ENCODE data around the gene TOX4. TPM values are rescaled to one million over a fixed set of nuclear protein-coding genes. Genes with fewer than 3 reads are reported as not detected.

The TOX4 gene
- 37.7 TPM for polyA plus RNA-seq (2013, experiment 1 of 2)
- polyA plus RNA-seq (2013, experiment 2 of 2), result 38.0 TPM

DNA sequence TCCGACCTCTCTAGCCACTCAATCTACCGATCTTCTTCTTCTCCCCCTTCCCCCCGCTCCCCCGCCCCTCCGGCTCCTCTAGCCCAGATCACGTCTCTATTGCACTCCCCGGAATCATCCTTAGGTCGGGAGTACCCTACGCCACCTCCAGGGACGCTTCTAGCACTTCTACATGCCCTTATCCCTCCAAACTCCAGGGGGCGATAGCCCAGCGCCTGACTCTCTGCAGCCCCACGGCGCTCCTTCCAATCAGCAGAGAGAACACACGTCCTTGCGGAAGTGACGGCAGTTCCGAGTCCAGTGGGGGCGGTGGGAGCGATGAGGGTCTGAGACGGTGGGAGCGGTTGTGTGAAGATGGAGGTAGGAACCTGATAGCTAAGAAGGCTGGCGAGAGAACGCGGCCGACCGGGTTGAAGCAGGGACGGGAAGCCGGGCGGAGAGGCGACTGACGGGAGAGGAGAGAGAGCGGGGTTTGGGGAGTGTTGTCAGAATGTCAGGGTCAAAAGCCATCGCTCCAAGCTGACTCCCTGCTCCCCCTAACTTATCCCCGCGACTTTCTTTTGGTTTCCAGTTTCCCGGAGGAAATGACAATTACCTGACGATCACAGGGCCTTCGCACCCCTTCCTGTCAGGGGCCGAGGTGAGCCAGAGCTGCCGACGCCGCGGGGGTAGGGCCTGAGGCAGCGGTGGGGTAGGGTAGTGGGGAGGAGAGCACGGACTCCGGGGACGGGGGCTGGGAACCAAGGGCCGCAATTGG is at the start of gene TOX4, which contains the start of gene RAB2B:
TOX4 (plus strand) TSS at position 271 of the 757 bp plus-strand sequence; CDS start at position 355, 84 bp downstream.
RAB2B (minus strand) TSS at position 35 of the 757 bp plus-strand sequence. CDS start 87 bp downstream, outside the sequence.
- H2AFZ ChIP-seq (ENCODE audit: low read length), result peak within 1 kb of the TSS; percentile 91
- no peak within 1 kb of the TSS for H3K27ac ChIP-seq (replicated peaks; ENCODE audit: low read length)
- H2BK120ac ChIP-seq (ENCODE audit: low read depth, low read length), result no peak within 1 kb of the TSS
- peak within 1 kb of the TSS; percentile 92 for H3K4me2 ChIP-seq (ENCODE audit: insufficient read depth, low read length, poor library complexity, severe bottlenecking)
- H2BK12ac ChIP-seq (ENCODE audit: low read length), result peak within 1 kb of the TSS; percentile 41
- peak within 1 kb of the TSS; percentile 87 for H3K14ac ChIP-seq (ENCODE audit: low read length)
- H3K9me3 ChIP-seq (replicated peaks in 1 of 2; ENCODE audit: control insufficient read depth in 2 of 2, insufficient read depth in 1 of 2, low read depth in 1 of 2, low read length in 2 of 2), result no peaks in the 10 kb centered on the region
- H3K4ac ChIP-seq (ENCODE audit: low read length), result no peak within 1 kb of the TSS
- peak within 1 kb of the TSS; percentile 37 for H3K23ac ChIP-seq (ENCODE audit: low read depth, low read length, poor library complexity)
- peaks cover 0 to 2% of the 10 kb centered on the region in 2 donors for H3K4me1 ChIP-seq (ENCODE audit: control insufficient read depth in 2 of 2, insufficient read depth in 1 of 2, low read depth in 1 of 2, low read length in 2 of 2)
- H2AK5ac ChIP-seq (ENCODE audit: low read depth, low read length), result peak within 1 kb of the TSS; percentile 13
- no peak within 1 kb of the TSS for H2BK5ac ChIP-seq (ENCODE audit: low read length)
- H3K36me3 ChIP-seq (replicated peaks in 1 of 2; ENCODE audit: control insufficient read depth in 2 of 2, insufficient read depth in 2 of 2, low read length in 2 of 2), result peaks cover 3 to 51% of the 10 kb centered on the region in 2 donors
- H3K18ac ChIP-seq (ENCODE audit: low read length), result peak within 1 kb of the TSS; percentile 77
- H3K4me3 ChIP-seq (ENCODE audit: low read length in 2 of 2), result peak within 1 kb of the TSS; percentile 89 to 93
- H4K91ac ChIP-seq (ENCODE audit: low read depth, low read length, poor library complexity), result no peak within 1 kb of the TSS
- no peak within 1 kb of the TSS for H2BK15ac ChIP-seq (ENCODE audit: low read length)
- no peaks in the 10 kb centered on the region for H3K27me3 ChIP-seq (ENCODE audit: control insufficient read depth in 3 of 3, insufficient read depth in 3 of 3, low read depth in 1 of 3, low read length in 3 of 3)
- WGBS, 2 donors (ENCODE audit: extremely low coverage in 2 of 2, insufficient read length in 2 of 2, insufficient replicate concordance in 1 of 2), result no CpG with 5 or more reads among the region's 49 CpGs
- DNase-seq (ENCODE audit: low spot score), result peak; percentile 98
- peaks cover 7% of the 10 kb centered on the region for H3K79me1 ChIP-seq (ENCODE audit: low read depth, low read length)
- no peak within 1 kb of the TSS for H4K8ac ChIP-seq (ENCODE audit: low read depth, low read length)
- H3K9ac ChIP-seq (ENCODE audit: low read depth, low read length, poor library complexity), result peak within 1 kb of the TSS; percentile 91

DNA sequence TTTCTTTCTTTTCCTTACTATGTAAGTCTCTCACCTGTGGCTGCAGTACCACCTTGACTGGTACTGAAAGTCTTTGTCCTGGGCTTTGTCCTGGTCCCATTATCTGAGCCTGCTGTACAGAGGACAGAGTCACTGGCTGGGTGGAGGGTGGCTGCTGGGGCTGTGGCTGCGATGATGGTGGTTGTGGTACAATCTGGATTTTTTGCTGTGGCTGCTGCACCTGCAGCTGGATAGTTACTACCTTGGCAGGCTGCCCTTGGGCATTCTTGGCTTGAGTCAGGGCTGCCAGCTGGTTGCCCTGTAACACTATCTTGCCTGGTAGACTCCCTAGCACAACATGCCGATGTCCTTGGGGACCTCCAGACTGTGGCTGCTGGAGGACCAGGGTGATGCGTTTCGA is 48.1 kb upstream of the TOX4 start:
- DNase-seq (ENCODE audit: low spot score), result no peak
- no peak overlapping the region for H2BK15ac ChIP-seq (ENCODE audit: low read length)
- H3K4ac ChIP-seq (ENCODE audit: low read length), result no peak overlapping the region
- H2BK12ac ChIP-seq (ENCODE audit: low read length), result no peak overlapping the region
- H3K4me1 ChIP-seq (ENCODE audit: control insufficient read depth in 2 of 2, insufficient read depth in 1 of 2, low read depth in 1 of 2, low read length in 2 of 2), result no peaks in the 10 kb centered on the region
- H3K4me3 ChIP-seq (ENCODE audit: low read length in 2 of 2), result no peak overlapping the region
- no peak overlapping the region for H2BK120ac ChIP-seq (ENCODE audit: low read depth, low read length)
- no peak overlapping the region for H4K91ac ChIP-seq (ENCODE audit: low read depth, low read length, poor library complexity)
- peaks cover 0 to 1% (median 0%) of the 10 kb centered on the region in 3 experiments for H3K27me3 ChIP-seq (ENCODE audit: control insufficient read depth in 3 of 3, insufficient read depth in 3 of 3, low read depth in 1 of 3, low read length in 3 of 3)
- H3K4me2 ChIP-seq (ENCODE audit: insufficient read depth, low read length, poor library complexity, severe bottlenecking), result no peak overlapping the region
- H3K9ac ChIP-seq (ENCODE audit: low read depth, low read length, poor library complexity), result no peak overlapping the region
- H2AK5ac ChIP-seq (ENCODE audit: low read depth, low read length), result no peak overlapping the region
- H3K27ac ChIP-seq (replicated peaks; ENCODE audit: low read length), result no peak overlapping the region
- H3K36me3 ChIP-seq (replicated peaks in 1 of 2; ENCODE audit: control insufficient read depth in 2 of 2, insufficient read depth in 2 of 2, low read length in 2 of 2), result peaks cover 49 to 98% of the 10 kb centered on the region in 2 donors
- no peak overlapping the region for H2BK5ac ChIP-seq (ENCODE audit: low read length)
- H3K18ac ChIP-seq (ENCODE audit: low read length), result peak overlapping the region; percentile 9
- H2AFZ ChIP-seq (ENCODE audit: low read length), result no peak overlapping the region
- H3K9me3 ChIP-seq (replicated peaks in 1 of 2; ENCODE audit: control insufficient read depth in 2 of 2, insufficient read depth in 1 of 2, low read depth in 1 of 2, low read length in 2 of 2), result no peaks in the 10 kb centered on the region
- H3K23ac ChIP-seq (ENCODE audit: low read depth, low read length, poor library complexity), result no peak overlapping the region
- peaks cover 8% of the 10 kb centered on the region for H3K79me1 ChIP-seq (ENCODE audit: low read depth, low read length)
- WGBS, 2 donors (ENCODE audit: extremely low coverage in 2 of 2, insufficient read length in 2 of 2, insufficient replicate concordance in 1 of 2), result no CpG with 5 or more reads among the region's 4 CpGs
- H4K8ac ChIP-seq (ENCODE audit: low read depth, low read length), result no peak overlapping the region
- no peak overlapping the region for H3K14ac ChIP-seq (ENCODE audit: low read length)

DNA sequence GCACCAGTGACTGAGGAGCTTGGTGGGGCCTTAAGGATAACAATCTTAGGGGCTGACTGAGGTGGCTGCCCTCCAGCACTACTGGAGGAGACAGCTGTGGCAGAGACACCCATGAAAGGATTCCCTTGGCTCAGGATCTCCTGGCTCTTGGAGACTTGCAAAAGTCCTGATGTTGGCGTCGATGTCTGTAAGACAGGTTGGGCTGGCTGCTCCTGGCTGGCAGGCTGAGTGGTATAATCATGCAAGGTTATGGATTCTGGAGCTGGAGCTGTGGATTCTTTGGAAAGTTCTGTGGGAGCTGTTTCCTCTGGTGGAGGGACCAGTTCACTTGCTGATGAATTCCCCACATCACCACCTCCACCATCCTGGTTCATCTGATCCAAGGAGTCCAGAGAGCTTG is 45.9 kb upstream of the TOX4 start:
- Histone ChIP-seq H3K4me2 (ENCODE audit: insufficient read depth, low read length, poor library complexity, severe bottlenecking) (no peak overlapping the region), H3K9me3 (replicated peaks in 1 of 2; ENCODE audit: control insufficient read depth in 2 of 2, insufficient read depth in 1 of 2, low read depth in 1 of 2, low read length in 2 of 2) (no peaks in the 10 kb centered on the region), H2BK12ac (ENCODE audit: low read length) (no peak overlapping the region), H3K9ac (ENCODE audit: low read depth, low read length, poor library complexity) (no peak overlapping the region), H4K8ac (ENCODE audit: low read depth, low read length) (no peak overlapping the region), H3K4me1 (ENCODE audit: control insufficient read depth in 2 of 2, insufficient read depth in 1 of 2, low read depth in 1 of 2, low read length in 2 of 2) (no peaks in the 10 kb centered on the region), H4K91ac (ENCODE audit: low read depth, low read length, poor library complexity) (no peak overlapping the region), H3K23ac (ENCODE audit: low read depth, low read length, poor library complexity) (no peak overlapping the region), H3K4me3 (ENCODE audit: low read length in 2 of 2) (no peak overlapping the region), H2AFZ (ENCODE audit: low read length) (no peak overlapping the region), H3K27me3 (ENCODE audit: control insufficient read depth in 3 of 3, insufficient read depth in 3 of 3, low read depth in 1 of 3, low read length in 3 of 3) (peaks cover 0 to 1% (median 0%) of the 10 kb centered on the region in 3 experiments), H3K79me1 (ENCODE audit: low read depth, low read length) (peaks cover 8% of the 10 kb centered on the region), H3K14ac (ENCODE audit: low read length) (no peak overlapping the region), H2BK5ac (ENCODE audit: low read length) (no peak overlapping the region), H3K4ac (ENCODE audit: low read length) (no peak overlapping the region), H3K18ac (ENCODE audit: low read length) (no peak overlapping the region), H2AK5ac (ENCODE audit: low read depth, low read length) (no peak overlapping the region), H2BK120ac (ENCODE audit: low read depth, low read length) (no peak overlapping the region), H3K36me3 (replicated peaks in 1 of 2; ENCODE audit: control insufficient read depth in 2 of 2, insufficient read depth in 2 of 2, low read length in 2 of 2) (peaks cover 35 to 97% of the 10 kb centered on the region in 2 donors), H2BK15ac (ENCODE audit: low read length) (no peak overlapping the region), H3K27ac (replicated peaks; ENCODE audit: low read length) (no peak overlapping the region)
- WGBS, 2 donors (ENCODE audit: extremely low coverage in 2 of 2, insufficient read length in 2 of 2, insufficient replicate concordance in 1 of 2), result no CpG with 5 or more reads among the region's 2 CpGs
- no peak for DNase-seq (ENCODE audit: low spot score)

DNA sequence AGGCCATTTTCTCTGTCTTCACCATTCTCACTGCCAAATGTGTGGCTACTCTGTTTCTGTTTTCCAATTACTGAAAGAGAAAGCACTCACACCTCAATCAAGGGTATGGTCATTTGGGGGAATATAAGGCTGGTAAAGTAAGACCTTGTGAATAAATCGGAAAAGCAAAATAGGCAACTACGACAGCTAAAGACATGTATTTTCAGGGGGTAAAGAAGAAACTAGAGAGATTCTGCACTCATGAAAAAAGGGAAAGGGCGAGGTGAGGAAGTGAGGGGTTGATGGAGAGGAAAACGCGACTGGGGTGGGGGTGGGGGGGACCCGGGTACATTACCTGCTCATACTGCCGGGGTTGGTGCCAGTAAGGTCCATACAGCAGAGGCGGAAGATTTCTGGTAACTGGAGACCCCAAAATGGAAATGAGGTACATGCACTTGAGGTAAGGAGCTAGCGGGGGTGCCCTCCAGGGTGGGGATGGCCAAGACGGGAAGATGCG is 40.4 kb upstream of the TOX4 start:
- H4K8ac ChIP-seq (ENCODE audit: low read depth, low read length), result no peak overlapping the region
- DNase-seq (ENCODE audit: low spot score), result no peak
- no peak overlapping the region for H3K14ac ChIP-seq (ENCODE audit: low read length)
- H3K36me3 ChIP-seq (replicated peaks in 1 of 2; ENCODE audit: control insufficient read depth in 2 of 2, insufficient read depth in 2 of 2, low read length in 2 of 2), result peaks cover 3 to 44% of the 10 kb centered on the region in 2 donors
- peak overlapping the region; percentile 81 for H2AFZ ChIP-seq (ENCODE audit: low read length)
- no peak overlapping the region for H2BK15ac ChIP-seq (ENCODE audit: low read length)
- no peaks in the 10 kb centered on the region for H3K27me3 ChIP-seq (ENCODE audit: control insufficient read depth in 3 of 3, insufficient read depth in 3 of 3, low read depth in 1 of 3, low read length in 3 of 3)
- no peaks in the 10 kb centered on the region for H3K9me3 ChIP-seq (replicated peaks in 1 of 2; ENCODE audit: control insufficient read depth in 2 of 2, insufficient read depth in 1 of 2, low read depth in 1 of 2, low read length in 2 of 2)
- H3K79me1 ChIP-seq (ENCODE audit: low read depth, low read length), result no peaks in the 10 kb centered on the region
- no peak overlapping the region for H4K91ac ChIP-seq (ENCODE audit: low read depth, low read length, poor library complexity)
- peak overlapping the region; percentile 88 to 94 for H3K4me3 ChIP-seq (ENCODE audit: low read length in 2 of 2)
- peak overlapping the region; percentile 68 for H3K4me2 ChIP-seq (ENCODE audit: insufficient read depth, low read length, poor library complexity, severe bottlenecking)
- H3K18ac ChIP-seq (ENCODE audit: low read length), result no peak overlapping the region
- no peak overlapping the region for H3K4ac ChIP-seq (ENCODE audit: low read length)
- H2BK5ac ChIP-seq (ENCODE audit: low read length), result no peak overlapping the region
- H2BK120ac ChIP-seq (ENCODE audit: low read depth, low read length), result no peak overlapping the region
- WGBS, 2 donors (ENCODE audit: extremely low coverage in 2 of 2, insufficient read length in 2 of 2, insufficient replicate concordance in 1 of 2), result no CpG with 5 or more reads among the region's 11 CpGs
- no peak overlapping the region for H2BK12ac ChIP-seq (ENCODE audit: low read length)
- no peak overlapping the region for H2AK5ac ChIP-seq (ENCODE audit: low read depth, low read length)
- H3K27ac ChIP-seq (replicated peaks; ENCODE audit: low read length), result no peak overlapping the region
- H3K4me1 ChIP-seq (ENCODE audit: control insufficient read depth in 2 of 2, insufficient read depth in 1 of 2, low read depth in 1 of 2, low read length in 2 of 2), result peaks cover 2 to 5% of the 10 kb centered on the region in 2 donors
- H3K9ac ChIP-seq (ENCODE audit: low read depth, low read length, poor library complexity), result peak overlapping the region; percentile 78
- no peak overlapping the region for H3K23ac ChIP-seq (ENCODE audit: low read depth, low read length, poor library complexity)

Data from neuronal stem cell (in vitro differentiated cells).